Neural crest cell (in vitro differentiated cells): ENCODE data around the gene SGPL1. TPM values are rescaled to one million over a fixed set of nuclear protein-coding genes. Genes with fewer than 3 reads are reported as not detected.

ENCODE experiments used
- DNase-seq: peaks from one replicate; pipeline ENCODE4 v3.0.0; 2021; ENCODE audit warnings: low read depth, mixed read lengths, low spot score
- H3K27ac Mint-ChIP-seq: one replicate; pipeline ENCODE4 v1.8.0; 2021; ENCODE audit warnings: mild to moderate bottlenecking, mixed read lengths; ENCODE audit not compliant: unreplicated experiment
- H3K27me3 Mint-ChIP-seq: 2 replicates; pipeline ENCODE4 v1.8.0; 2021; ENCODE audit warnings: low read depth, mild to moderate bottlenecking, mixed read lengths
- H3K36me3 Mint-ChIP-seq: 2 replicates; pipeline ENCODE4 v1.8.0; 2021; ENCODE audit warnings: low read depth, mild to moderate bottlenecking, mixed read lengths
- H3K4me1 Mint-ChIP-seq: 2 replicates; pipeline ENCODE4 v1.8.0; 2021; ENCODE audit warnings: mixed read lengths
- H3K4me3 Mint-ChIP-seq: one replicate; pipeline ENCODE4 v1.8.0; 2021; ENCODE audit warnings: mild to moderate bottlenecking, mixed read lengths
- H3K9me3 Mint-ChIP-seq: 2 replicates; pipeline ENCODE4 v1.8.0; 2021; ENCODE audit warnings: mixed read lengths
- total RNA-seq: library from RNA; stranded (reverse); gene quantifications from 2 replicates; pipeline ENCODE4 v1.2.1, GENCODE V29; 2021
- TF ChIP-seq, protein P1 (sequence below): fragments of 200-600 bp; sonication (generic); conservative IDR thresholded peaks from 2 replicates; pipeline ENCODE4 v1.5.0; 2021; ENCODE audit warnings: antibody characterized with exemption, mild to moderate bottlenecking

Gene SGPL1
- total RNA-seq, 1 donor from 2014 or later: 58.2 TPM

DNA sequence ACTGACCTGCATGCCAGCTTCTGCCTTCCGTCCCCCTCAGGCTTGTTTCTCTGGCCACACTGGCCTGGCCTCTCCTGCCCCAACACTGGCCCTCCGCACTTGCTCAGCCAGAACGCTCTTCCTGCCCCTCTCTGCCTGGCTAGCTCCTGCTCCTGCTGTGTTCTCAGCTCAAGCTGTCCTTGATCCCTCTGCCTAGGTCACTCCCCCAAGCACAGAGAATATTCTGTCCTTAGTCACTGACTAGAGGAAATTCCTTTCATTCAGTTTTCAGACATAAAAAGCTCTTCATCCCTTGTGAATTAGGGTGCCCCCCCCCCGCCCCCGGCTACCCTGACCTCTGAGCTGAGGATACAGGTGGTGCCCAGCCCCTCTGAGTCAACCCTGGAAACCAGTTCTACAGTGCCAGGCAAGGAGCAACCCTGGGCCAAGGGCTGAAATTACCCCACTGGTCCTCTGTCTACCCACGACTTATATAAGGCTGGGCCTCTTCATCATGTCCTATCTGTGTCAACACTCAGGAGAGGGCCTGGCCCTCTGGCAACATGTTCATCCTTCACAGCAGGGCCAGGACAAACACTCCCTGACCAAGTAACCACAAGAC is 6.6 kb upstream of the SGPL1 start:
- no peak for DNase-seq
- H3K9me3 Mint-ChIP-seq: peaks cover 5% of the 10 kb centered on the region
- peaks cover 5% of the 10 kb centered on the region for H3K4me1 Mint-ChIP-seq
- no peak overlapping the region for H3K27ac Mint-ChIP-seq
- TF ChIP-seq, protein P1, sequence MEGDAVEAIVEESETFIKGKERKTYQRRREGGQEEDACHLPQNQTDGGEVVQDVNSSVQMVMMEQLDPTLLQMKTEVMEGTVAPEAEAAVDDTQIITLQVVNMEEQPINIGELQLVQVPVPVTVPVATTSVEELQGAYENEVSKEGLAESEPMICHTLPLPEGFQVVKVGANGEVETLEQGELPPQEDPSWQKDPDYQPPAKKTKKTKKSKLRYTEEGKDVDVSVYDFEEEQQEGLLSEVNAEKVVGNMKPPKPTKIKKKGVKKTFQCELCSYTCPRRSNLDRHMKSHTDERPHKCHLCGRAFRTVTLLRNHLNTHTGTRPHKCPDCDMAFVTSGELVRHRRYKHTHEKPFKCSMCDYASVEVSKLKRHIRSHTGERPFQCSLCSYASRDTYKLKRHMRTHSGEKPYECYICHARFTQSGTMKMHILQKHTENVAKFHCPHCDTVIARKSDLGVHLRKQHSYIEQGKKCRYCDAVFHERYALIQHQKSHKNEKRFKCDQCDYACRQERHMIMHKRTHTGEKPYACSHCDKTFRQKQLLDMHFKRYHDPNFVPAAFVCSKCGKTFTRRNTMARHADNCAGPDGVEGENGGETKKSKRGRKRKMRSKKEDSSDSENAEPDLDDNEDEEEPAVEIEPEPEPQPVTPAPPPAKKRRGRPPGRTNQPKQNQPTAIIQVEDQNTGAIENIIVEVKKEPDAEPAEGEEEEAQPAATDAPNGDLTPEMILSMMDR: no peak
- no peaks in the 10 kb centered on the region for H3K27me3 Mint-ChIP-seq
- H3K36me3 Mint-ChIP-seq: no peaks in the 10 kb centered on the region
- H3K4me3 Mint-ChIP-seq: no peak overlapping the region

DNA sequence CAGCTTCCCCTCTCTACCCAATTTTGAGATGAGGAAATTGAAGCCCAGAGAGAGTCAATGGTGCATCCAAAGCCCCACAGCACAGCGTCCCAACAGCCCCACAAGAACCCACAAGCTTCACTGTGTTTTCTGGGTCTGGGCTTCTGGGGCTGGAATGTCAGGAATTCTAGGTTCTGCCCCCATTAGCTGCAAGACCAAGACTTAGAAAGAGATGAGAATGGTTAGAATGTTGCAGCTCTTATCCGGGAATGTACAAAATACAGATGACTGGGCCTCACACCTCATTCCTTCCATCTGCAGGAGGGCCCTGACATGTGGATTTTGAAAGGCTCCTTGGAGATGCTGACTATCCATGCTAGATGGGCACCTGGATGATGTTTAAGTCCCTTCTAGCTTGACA is 6.0 kb upstream of the SGPL1 start:
- no peak for DNase-seq
- Mint-ChIP-seq H3K4me1 (peaks cover 5% of the 10 kb centered on the region), H3K9me3 (peaks cover 5% of the 10 kb centered on the region), H3K4me3 (no peak overlapping the region), H3K36me3 (no peaks in the 10 kb centered on the region), H3K27ac (no peak overlapping the region), H3K27me3 (no peaks in the 10 kb centered on the region)
- TF ChIP-seq, protein P1: no peak

DNA sequence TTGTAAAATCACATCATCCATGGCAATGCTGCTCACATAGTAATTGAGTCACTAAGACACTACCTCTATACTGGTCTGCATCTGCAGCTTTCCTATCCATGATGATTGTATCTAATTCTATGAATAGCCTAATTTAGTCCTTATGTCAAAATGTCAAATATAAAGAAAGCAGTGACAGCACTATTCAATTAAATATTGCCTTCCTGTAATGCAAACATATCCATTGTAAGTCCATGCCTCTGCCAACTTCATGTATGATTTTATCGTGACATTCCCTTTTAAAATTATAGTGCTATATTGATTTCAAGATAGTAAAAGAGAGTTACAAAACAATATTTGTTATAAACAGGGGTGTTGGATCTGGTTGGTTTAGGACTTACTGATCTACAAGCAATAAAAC is 4.8 kb upstream of the SGPL1 start:
- peaks cover 2% of the 10 kb centered on the region for H3K9me3 Mint-ChIP-seq
- no peak overlapping the region for H3K4me3 Mint-ChIP-seq
- no peaks in the 10 kb centered on the region for H3K36me3 Mint-ChIP-seq
- TF ChIP-seq, protein P1: no peak
- DNase-seq: no peak
- no peak overlapping the region for H3K27ac Mint-ChIP-seq
- H3K4me1 Mint-ChIP-seq: peaks cover 5% of the 10 kb centered on the region
- H3K27me3 Mint-ChIP-seq: no peaks in the 10 kb centered on the region

DNA sequence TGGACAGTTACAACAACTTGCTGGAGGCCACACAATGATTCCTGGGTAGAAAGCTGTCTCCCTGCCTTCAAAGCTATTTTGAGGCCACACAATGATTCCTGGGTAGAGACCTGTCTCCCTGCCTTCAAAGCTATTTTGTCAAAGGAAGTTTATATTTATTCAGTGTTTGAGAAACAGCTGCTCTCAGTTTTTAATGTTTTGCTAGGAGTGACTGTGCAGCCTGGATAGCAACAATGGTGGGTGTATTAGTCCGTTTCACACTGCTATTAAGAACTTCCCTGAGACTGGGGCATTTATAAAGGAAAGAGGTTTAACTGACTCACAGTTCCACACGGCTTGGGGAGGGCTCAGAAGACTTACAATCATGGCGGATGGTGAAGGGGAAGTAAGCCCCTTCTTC is 3.9 kb upstream of the SGPL1 start:
- no peak overlapping the region for H3K27ac Mint-ChIP-seq
- H3K36me3 Mint-ChIP-seq: no peaks in the 10 kb centered on the region
- peaks cover 2% of the 10 kb centered on the region for H3K9me3 Mint-ChIP-seq
- H3K4me3 Mint-ChIP-seq: peak overlapping the region; percentile 49
- TF ChIP-seq, protein P1: no peak
- H3K4me1 Mint-ChIP-seq: peaks cover 11% of the 10 kb centered on the region
- H3K27me3 Mint-ChIP-seq: no peaks in the 10 kb centered on the region
- DNase-seq: no peak

DNA sequence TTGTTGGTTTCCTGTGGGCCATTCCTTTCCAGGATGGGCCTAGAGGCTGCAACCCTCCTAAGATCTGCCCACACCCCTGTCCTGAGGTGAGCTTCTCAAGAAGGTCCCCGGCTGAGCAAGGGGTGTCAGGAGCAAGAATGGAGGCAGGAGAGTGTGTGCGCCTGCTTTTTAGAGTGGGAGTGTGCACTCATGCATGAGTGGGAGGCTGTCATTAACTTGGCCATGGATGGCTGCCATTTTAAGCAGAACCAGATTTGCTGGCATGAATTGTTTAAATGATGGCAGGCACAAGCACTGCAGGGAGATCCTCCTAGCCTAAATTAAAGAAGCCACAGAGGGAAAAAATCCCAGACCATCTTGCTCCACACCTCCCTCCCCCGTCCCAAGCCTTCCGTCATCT is 2.9 kb upstream of the SGPL1 start:
- Mint-ChIP-seq H3K4me1 (peaks cover 17% of the 10 kb centered on the region), H3K27ac (no peak overlapping the region), H3K9me3 (peaks cover 2% of the 10 kb centered on the region), H3K27me3 (no peaks in the 10 kb centered on the region), H3K4me3 (no peak overlapping the region), H3K36me3 (no peaks in the 10 kb centered on the region)
- DNase-seq: no peak
- TF ChIP-seq, protein P1: no peak

DNA sequence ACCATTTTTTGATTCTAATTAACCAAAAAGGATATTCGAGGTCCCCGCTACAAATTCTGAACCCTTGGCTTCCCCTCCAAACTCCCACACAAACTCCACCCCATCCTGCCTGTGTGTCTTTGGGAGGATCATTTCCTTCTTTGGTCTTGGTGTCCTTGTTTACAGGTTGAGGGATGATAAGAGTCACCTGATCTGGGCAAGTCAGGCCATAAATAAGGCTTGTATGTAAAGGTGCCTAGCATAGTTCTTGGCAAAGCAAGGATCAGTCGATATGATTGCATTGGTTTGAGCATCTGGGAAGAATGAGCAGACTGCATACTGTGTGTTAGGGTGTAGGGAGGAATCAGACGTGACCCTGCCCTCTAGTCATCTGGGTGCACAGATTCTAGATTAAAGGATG is 1.6 kb upstream of the SGPL1 start:
- Mint-ChIP-seq H3K36me3 (no peaks in the 10 kb centered on the region), H3K27me3 (no peaks in the 10 kb centered on the region), H3K27ac (no peak overlapping the region), H3K4me3 (peak overlapping the region; percentile 83), H3K9me3 (no peaks in the 10 kb centered on the region), H3K4me1 (peaks cover 14% of the 10 kb centered on the region)
- DNase-seq: no peak
- TF ChIP-seq, protein P1: no peak
